Fibroblast of pulmonary artery (primary cell): Measurements from ENCODE around the gene CSN2.
A peak's percentile ranks its signal among the peaks of the same experiment; 100 is the strongest.
"Not testable (repeated sequence)": the region's sequence is repeated elsewhere in the genome, so short reads cannot be mapped to it uniquely, and the experiment has no call there.

ENCODE experiments used
- DNase-seq: peaks from one replicate; pipeline ENCODE4 v3.0.0-alpha.2; 2010; ENCODE audit warnings: low read depth
- H3K4me3 ChIP-seq: replicated peaks from 2 replicates; pipeline ENCODE4 v1.5.1; 2011; ENCODE audit warnings: low read depth, mild to moderate bottlenecking, control low read depth, low read length, moderate library complexity
- TF ChIP-seq, protein P1 (sequence below): IDR thresholded peaks from 2 replicates; pipeline ENCODE4 v1.5.1; 2011; ENCODE audit warnings: mild to moderate bottlenecking, control low read depth, low read length, inconsistent platforms; ENCODE audit errors: missing control alignments

The CSN2 gene

GRCh38 chr4:69951602-69952001, 13.9 kb downstream of the CSN2 start:
- no peak overlapping the region for H3K4me3 ChIP-seq
- TF ChIP-seq, protein P1, sequence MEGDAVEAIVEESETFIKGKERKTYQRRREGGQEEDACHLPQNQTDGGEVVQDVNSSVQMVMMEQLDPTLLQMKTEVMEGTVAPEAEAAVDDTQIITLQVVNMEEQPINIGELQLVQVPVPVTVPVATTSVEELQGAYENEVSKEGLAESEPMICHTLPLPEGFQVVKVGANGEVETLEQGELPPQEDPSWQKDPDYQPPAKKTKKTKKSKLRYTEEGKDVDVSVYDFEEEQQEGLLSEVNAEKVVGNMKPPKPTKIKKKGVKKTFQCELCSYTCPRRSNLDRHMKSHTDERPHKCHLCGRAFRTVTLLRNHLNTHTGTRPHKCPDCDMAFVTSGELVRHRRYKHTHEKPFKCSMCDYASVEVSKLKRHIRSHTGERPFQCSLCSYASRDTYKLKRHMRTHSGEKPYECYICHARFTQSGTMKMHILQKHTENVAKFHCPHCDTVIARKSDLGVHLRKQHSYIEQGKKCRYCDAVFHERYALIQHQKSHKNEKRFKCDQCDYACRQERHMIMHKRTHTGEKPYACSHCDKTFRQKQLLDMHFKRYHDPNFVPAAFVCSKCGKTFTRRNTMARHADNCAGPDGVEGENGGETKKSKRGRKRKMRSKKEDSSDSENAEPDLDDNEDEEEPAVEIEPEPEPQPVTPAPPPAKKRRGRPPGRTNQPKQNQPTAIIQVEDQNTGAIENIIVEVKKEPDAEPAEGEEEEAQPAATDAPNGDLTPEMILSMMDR: no peak
- DNase-seq: peak; percentile 11

DNA sequence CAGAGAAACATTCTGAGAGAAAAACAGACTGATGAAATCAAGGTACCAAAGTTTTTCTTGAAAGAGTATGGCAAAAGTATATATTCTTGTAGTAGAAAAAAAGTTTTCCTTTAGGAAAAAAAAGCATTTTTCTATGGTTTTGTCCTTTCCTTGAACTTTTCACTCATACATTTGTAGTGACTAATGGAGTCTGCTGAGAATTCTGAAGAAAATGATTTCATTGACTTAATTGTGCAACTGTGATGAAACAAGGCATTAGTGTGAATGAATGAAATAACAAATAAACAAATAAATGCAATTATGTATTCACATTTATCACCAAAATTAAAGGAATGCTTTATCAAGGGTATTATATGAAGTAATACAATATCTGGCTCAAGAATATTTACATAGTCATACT, 29.0 kb downstream of the CSN2 start:
- peak; percentile 41 for DNase-seq
- TF ChIP-seq, protein P1: no peak
- H3K4me3 ChIP-seq: no peak overlapping the region

GRCh38 chr4:69934150-69934549, 31.4 kb downstream of the CSN2 start:
- DNase-seq: no peak
- no peak overlapping the region for H3K4me3 ChIP-seq
- TF ChIP-seq, protein P1: no peak

DNA sequence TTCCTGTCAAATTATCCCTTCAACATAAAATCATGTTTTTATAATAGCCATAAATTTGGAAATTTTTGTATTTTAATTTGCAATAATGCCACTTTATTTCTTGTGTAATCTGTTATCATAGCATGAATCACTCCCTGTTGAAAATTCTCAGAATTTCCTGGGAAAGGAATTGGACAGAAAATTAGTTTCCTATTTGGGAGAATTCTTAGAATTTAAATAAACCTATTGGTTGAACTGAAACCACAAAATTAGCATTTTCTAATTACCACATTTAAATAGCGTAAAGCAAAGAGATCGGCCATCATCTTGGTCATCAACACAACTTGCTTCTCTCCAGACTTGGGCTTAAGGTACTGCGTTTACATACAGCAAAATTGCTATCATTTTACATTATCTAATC, 34.8 kb downstream of the CSN2 start, which contains the start of gene CSN1S1:
Gene CSN1S1 (plus strand): TSS at position 301 of the 400 bp plus-strand sequence. CDS start 1,488 bp downstream, outside the sequence.
- DNase-seq: no peak
- H3K4me3 ChIP-seq: no peak within 1 kb of the TSS
- TF ChIP-seq, protein P1: no peak

DNA sequence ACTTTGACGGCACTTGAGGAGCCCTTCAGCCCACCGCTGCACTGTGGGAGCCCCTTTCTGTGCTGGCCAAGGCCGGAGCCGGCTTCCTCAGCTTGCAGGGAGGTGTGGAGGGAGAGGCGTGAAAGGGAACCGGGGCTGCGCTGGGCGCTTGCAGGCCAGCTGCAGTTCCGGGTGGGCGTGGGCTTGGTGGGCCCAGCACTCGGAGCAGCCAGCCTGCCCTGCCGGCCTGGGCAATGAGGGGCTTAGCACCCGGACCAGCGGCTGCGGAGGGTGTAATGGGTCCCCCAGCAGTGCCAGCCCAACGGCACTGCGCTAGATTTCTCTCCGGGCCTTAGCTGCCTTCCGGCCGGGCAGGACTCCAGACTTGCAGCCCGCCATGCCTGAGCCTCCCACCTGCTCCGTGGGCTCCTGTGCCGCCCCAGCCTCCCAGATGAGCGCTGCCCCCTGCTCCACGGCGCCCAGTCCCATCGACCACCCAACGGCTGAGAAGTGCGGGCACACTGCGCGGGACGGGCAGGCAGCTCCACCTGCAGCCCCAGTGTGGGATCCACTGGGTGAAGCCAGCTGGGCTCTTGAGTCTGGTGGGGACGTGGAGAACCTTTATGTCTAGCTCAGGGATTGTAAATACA, 41.6 kb downstream of the CSN2 start:
- not testable (repeated sequence) for H3K4me3 ChIP-seq, DNase-seq

DNA sequence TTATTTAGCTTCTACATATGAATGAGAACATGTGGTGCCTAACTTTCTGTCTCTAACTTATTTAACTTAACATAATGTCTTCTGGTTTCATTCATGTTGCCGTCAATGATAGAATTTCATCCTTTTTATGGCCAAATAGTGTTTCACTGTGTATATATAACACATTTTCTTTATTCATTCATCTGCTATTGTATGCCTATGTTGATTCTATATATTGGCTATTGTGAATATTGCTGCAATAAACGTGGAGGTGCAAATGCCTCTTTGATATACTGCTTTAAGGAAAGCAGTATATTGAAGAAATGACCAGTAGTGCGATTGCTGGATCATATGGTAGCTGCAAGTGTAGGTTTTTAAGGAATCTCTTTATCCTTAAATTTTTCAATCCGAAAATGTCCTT, 44.7 kb downstream of the CSN2 start:
- H3K4me3 ChIP-seq: no peak overlapping the region
- TF ChIP-seq, protein P1: no peak
- DNase-seq: no peak

DNA sequence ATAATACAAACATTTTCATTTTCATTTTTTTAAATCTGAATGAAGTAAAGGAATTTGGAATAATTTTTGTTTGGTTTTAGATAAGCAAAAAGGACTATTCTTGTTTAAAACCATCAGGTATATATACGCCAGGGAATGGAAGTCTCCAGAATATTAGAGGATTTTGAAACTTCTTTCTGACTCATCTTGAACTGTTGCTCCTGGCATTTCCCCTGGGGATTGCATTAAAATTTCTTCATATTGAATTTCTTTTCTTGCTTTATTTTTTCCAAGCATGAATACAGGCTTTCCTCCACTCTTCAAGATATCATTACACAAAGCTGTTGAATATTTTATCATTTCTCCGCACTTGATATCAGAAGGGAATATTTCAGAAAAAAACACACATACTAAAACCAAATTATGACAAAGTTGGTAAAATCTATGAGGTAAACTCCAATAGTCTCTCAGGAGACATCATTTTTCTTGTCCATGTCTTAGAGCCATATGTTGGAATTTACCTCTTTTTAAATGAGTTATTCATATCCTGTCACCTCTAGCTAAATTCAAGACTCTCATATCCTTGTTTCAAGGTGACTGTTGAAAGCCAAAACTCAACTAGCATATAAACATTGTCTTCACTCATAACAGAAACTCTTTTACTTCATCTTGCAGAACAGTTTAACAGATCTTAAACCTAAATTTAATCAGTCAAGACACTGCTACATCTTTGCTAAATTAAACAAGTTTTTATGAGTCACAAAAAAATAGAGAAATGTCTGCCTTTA, 55.3 kb downstream of the CSN2 start:
- TF ChIP-seq, protein P1: no peak
- H3K4me3 ChIP-seq: no peak overlapping the region
- DNase-seq: peak; percentile 87
